GM18505 (cell line): Measurements from ENCODE around the gene OOSP4B.
"Not testable (repeated sequence)": the region's sequence is repeated elsewhere in the genome, so short reads cannot be mapped to it uniquely, and the experiment has no call there.

Experiments
- ATAC-seq: cut with Tn5 transposase; IDR thresholded peaks from one replicate; pipeline ENCODE4 v1.9.1; 2021; ENCODE audit not compliant: unreplicated experiment
- POLR2A ChIP-seq: IDR thresholded peaks from 4 replicates; pipeline ENCODE4 v1.6.1; 2011; ENCODE audit warnings: borderline replicate concordance; ENCODE audit not compliant: insufficient read depth, insufficient read length; ENCODE audit errors: extremely low read depth

Gene OOSP4B

DNA sequence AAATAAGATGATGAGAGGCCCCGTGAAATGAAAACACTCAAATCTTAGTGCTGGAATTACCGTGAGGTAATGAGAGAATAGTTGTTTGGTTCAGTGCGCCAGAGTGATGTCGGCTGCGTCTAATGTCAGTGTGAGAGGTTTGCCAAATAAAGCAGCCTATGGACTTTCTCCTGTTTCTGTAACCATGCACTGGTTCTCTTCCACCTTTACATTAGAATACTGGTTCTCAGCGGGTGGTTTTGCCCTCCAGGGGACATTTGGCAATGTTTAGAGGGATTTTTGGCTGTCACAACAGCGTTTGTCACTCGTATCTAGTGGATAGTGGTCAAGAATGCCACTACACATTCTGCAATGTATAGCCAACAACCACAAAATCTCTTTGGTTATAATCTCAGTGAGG, 1.1 kb downstream of the OOSP4B start:
- no peak for ATAC-seq
- TF ChIP-seq POLR2A: no peak

- ATAC-seq: not testable (repeated sequence)
Measured at GRCh38 chr11:60020376-60020775, 3.4 kb downstream of the OOSP4B start.

DNA sequence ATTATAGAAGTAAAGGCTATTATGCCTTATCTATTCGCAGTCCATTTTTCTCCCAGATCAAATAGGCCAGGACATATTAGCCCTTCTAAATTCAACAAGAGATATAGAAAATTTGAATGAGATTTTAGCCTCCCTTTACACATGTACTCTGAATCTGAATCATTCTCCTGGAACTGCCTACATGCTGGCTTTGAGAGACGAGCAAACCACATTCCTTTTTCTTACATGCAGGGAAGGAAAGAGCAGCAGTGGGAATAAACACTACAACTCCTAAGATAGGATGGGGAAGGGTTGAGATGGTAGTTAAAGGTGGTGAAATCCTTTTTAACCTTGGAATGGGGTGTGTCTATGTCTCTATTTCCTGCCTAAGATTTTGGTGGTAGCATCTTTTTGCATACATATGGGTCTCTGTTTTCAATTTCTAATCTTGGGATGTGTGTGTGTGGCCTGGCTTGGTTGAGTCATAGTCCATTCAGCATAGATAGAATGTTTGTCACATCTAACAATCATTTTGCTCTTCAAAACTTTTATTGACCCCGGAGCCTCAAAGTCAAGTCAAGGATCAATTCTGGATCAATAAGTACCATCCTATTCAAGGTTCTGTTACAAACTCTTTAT, 12.1 kb downstream of the OOSP4B start:
- TF ChIP-seq POLR2A: no peak
- ATAC-seq: no peak

DNA sequence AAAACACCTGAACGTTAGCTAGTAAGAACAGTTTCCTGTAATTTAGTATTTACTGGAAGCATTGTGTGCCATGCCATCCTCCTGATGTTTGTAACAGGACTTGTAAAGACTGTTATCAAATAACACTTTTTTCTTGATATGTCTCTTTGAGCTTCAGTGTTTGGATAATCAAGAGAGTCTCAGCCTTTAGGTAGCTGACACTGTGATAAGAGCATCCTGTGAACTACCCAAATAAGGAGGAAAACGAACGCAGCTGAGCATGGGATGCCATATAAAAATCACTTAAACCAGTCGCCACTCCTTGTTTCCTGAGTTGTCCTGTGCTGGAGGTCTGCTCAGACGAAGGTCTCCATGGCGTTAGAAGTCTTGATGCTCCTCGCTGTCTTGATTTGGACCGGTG, 23.1 kb downstream of the OOSP4B start, which contains the start of gene OOSP2:
OOSP2 (plus strand) TSS at position 301 of the 400 bp plus-strand sequence; CDS start at position 352, 51 bp downstream.
- ATAC-seq: no peak

GRCh38 chr11:60050422-60050821, 33.4 kb downstream of the OOSP4B start:
- ATAC-seq: not testable (repeated sequence)

More for the DNA sequence above, 23.1 kb downstream of the OOSP4B start, which contains the start of gene OOSP2:
- TF ChIP-seq POLR2A: no peak

DNA sequence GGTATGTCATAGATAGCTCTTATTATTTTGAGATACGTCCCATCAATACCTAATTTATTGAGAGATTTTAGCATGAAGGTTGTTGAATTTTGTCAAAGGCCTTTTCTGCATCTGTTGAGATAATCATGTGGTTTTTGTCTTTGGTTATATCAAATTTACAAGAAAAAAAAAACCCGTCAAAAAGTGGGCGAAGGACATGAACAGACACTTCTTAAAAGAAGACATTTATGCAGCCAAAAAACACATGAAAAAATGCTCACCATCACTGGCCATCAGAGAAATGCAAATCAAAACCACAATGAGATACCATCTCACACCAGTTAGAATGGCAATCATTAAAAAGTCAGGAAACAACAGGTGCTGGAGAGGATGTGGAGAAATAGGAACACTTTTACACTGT, 33.9 kb downstream of the OOSP4B start:
- ATAC-seq: not testable (repeated sequence)

DNA sequence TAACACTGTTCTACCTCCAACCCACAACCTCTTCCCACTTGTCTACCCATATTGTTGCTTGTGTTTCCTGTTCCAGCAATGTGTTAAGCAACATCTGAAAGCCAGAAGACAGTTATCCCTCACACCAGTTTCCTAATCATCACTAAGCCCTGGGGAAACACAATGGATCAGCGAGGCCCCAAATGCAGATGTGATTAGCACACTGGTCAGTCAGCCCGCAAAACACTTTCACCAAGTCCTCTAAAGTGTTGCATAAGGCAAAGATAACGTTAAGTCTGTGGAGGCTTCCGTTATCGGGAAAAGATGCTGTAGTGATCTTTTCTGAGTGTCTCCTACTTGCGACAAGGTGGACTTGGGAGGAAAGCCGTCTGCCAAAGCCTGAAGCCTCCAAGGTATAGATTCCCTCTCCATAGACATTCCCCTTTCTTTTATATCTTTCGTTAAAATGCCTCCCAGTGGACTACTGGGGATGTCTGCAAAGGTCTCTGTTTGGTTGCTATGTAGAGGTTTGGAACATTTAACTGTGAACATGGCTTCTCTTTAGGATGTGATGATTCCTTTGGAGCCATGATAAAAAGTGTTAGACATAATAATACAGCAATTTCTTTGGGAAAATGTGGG, 39.5 kb downstream of the OOSP4B start, which contains the start of gene MS4A3:
MS4A3 (plus strand) TSS at position 317 of the 621 bp plus-strand sequence. CDS start 4,496 bp downstream, outside the sequence.
- no peak for ATAC-seq
- TF ChIP-seq POLR2A: no peak

DNA sequence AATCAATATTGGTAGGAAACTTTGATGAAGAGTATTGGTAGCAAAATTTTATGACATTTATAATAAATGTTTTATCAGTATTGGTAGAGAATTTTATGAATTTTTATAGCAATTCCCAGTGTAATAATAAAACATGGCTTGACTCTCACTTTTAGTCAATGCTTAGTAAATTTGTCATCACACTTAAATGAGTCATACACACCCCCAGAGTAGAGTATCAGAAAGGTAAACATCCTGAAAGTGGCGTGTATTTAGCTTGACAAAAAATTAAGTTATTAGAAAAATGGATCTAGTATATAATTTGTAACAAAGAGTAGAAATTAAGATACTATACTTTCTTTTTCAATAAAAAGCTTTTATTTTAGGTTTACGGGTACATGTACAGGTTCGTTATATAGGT, 42.1 kb downstream of the OOSP4B start:
- no peak for TF ChIP-seq POLR2A
- ATAC-seq: no peak

DNA sequence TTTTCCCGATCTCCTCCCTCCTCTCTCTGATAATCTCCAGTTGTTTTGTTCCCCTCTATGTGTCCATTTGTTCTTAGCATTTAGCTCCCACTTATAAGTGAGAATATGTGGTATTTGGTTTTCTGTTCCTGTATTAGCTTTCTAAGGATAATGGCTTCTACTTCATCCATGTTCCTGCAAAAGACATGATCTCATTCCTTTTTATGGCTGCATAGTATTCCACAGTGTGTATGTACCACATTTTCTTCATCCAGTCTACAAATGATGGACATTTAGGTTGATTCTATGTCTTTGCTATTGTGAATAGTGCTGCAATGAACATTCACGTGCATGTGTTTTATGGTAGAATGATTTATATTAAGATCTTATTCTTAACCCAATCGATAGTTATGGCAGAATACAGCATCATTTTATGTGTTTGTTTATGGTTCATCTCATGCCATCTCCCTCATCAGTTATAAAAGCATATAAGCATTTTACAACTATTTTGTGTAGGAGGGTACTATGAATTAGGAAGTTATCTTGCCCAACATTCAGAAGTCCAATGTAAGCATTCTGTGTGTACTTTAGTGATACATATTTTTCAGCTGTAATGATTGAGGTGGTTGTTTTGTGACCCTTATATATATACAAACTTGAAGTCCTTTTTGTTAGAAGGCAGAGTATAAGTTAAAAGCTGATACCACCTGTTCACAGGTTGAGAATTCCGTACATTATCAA, 42.7 kb downstream of the OOSP4B start:
- no peak for TF ChIP-seq POLR2A
- ATAC-seq: no peak

DNA sequence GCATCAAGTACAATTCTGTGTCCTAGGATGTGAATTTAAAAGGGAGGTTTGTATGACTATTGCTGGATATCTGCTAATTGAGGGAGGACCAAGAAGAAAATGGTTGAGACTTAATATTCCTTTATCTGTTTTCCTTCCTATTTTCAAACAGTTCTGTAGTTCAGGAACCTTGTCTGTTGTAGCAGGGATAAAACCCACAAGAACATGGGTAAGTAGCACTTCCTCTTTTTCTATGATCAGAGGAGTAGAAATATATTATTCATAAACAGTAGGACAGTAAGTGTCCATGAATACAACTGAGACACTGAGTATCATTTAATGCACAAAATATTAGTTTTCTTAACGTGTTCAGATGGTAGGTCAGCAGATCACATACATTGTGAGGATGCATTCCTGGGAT, 47.1 kb downstream of the OOSP4B start:
- no peak for ATAC-seq

DNA sequence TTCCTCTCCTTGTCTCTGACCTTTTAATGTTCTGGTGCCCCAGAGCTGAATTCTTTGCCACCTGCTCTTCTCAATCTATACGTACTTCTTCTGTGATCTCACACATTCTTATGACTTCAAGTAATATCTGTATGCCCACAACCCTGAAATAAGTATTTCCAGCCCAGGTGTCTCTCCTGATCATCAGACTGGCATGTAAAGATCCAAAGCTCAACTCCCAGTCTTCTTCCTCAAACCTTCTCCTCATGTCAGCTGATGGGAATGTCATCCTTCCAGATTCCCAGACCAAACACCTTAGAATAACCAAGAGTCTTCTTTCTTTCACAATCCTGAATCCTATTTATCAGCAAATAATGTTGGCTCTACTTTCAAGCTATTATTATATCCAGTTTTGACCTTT, 48.8 kb downstream of the OOSP4B start:
- TF ChIP-seq POLR2A: no peak
- ATAC-seq: no peak

More for the DNA sequence above, 47.1 kb downstream of the OOSP4B start:
- no peak for TF ChIP-seq POLR2A

DNA sequence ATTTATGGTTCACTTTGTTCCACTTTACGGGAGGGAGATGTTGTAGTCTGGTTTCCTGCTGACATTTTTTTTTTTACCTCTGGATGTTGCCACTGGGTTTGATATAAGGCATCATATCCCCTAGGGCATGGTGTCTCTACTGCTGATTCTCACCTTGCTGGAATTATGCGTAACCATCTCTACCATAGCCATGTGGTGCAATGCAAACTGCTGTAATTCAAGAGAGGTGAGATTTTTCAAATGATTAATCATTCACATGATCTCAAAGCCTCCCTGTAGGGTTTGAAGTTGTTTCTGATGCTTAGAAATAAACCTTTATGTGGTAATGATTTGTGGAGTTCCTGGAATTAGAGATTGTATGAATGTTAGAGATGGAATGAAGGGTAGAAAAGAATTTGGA, 52.5 kb downstream of the OOSP4B start:
- no peak for TF ChIP-seq POLR2A

GRCh38 chr11:60071644-60072043, 54.7 kb downstream of the OOSP4B start:
- not testable (repeated sequence) for ATAC-seq

More for the DNA sequence above, 52.5 kb downstream of the OOSP4B start:
- no peak for ATAC-seq

DNA sequence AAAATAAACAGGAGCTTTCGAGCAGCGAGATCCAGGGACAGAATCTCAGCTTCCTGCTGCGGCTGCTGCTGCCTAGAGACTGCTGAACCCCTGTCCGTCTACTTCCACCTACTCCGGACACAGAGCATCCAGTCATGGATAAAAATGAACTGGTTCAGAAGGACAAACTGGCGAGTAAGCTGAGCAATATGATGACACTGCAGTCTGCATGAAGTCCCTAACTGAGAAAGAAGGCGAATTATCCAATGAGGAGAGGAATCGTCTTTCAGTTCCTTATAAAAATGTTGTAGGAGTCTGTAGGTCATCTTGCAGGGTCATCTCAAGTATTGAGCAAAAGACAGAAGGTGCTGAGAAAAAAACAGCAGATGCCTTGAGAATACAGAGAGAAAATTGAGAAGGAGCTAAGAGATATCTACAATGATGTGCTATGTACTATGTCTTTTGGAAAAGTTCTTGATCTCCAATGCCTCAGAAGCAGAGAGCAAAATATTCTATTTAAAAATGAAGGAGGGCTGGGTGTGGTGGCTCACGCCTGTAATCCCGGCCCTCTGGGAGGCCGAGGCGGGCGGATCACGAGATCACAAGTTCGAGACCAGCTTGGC, 60.3 kb downstream of the OOSP4B start:
- ATAC-seq: no peak

More for the DNA sequence above, 60.3 kb downstream of the OOSP4B start:
- no peak for TF ChIP-seq POLR2A
